Measurements from ENCODE around the gene FAM110D.

DNA sequence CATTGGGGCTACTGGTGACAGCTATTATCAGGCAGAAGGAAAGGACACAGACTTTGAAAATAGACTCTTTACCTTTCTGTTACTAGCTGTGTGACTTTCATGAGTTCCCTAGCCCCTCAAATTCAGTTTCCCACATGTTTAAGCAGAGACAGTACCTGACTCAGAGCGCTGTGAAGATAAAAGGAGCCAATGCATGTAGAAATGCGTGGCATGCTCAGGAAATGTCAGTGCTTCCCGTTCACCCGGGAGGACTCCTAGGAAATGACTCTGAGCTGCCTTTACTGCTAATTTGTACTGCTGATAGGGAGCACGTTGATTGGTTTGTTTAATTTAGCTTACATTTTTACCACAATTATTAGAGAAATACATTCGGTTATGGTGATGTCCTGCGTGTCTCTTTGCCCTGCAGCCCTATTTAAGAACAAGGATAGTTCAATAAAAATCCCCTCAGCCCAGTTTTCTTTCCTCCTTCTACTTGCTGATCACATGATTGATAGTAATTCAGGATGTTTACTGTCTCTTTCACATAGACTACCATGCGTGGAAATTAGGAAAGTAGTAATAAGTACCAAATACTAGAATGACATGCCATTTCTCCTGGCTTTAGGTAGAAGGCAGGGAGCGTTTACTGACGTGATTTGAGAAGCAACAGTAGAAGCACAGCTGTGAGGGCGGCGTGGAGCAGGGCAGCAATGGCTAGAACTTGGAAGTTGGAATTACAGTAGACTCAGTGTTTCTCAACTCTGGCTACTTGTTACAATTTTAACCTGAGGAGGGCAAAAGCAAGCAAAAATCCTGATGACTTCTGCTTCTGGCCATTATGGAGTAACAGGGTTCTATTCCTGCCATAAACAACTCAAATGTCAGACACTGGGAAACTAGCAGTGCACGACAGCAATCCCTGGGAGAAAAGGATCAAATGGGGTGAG, 31.4 kb upstream of the FAM110D start:
- TF ChIP-seq EP300 (IDR thresholded peaks at IDR 0.05) (no peak), POLR2A (IDR thresholded peaks at IDR 0.05) (no peak)
- TF ChIP-seq, protein P1, sequence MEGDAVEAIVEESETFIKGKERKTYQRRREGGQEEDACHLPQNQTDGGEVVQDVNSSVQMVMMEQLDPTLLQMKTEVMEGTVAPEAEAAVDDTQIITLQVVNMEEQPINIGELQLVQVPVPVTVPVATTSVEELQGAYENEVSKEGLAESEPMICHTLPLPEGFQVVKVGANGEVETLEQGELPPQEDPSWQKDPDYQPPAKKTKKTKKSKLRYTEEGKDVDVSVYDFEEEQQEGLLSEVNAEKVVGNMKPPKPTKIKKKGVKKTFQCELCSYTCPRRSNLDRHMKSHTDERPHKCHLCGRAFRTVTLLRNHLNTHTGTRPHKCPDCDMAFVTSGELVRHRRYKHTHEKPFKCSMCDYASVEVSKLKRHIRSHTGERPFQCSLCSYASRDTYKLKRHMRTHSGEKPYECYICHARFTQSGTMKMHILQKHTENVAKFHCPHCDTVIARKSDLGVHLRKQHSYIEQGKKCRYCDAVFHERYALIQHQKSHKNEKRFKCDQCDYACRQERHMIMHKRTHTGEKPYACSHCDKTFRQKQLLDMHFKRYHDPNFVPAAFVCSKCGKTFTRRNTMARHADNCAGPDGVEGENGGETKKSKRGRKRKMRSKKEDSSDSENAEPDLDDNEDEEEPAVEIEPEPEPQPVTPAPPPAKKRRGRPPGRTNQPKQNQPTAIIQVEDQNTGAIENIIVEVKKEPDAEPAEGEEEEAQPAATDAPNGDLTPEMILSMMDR (IDR thresholded peaks at IDR 0.05), result no peak

All from suprapubic skin (tissue), 3 donors.